HepG2 (cell line): ENCODE measurements around the gene TIPRL. TPM values are rescaled to one million over a fixed set of nuclear protein-coding genes. Genes with fewer than 3 reads are reported as not detected.

ENCODE experiments used
- ATAC-seq: fragments of 200-7000 bp; cut with Tn5 transposase; 3 replicates; pipeline ENCODE4 v1.9.1; 2020; ENCODE audit warnings: mild to moderate bottlenecking, moderate library complexity
- BruUV-seq: library from RNA; stranded (reverse); fragments of 400-500 nt; replicated peaks from 2 replicates; lab custom pipeline; 2021; lab: Mats Ljungman, UMichigan
- CTCF ChIA-PET: fragments of 300-600 bp; formaldehyde crosslinking; extraction: SDS; loops from one replicate; lab custom pipeline; 2021; ENCODE audit warnings: low total read pairs, inconsistent platforms, low intra/inter-chr PET ratio; lab: Yijun Ruan, JAX
- POLR2A ChIA-PET: fragments of 350-600 bp; sonication (Branson Sonifier 250); formaldehyde crosslinking; loops from one replicate; lab custom pipeline; 2020; ENCODE audit warnings: antibody characterized with exemption, inconsistent platforms; lab: Yijun Ruan, JAX
- DNase-seq: peaks from one replicate; pipeline ENCODE4 v3.0.0-alpha.2; 2015; ENCODE audit warnings: low spot score
- FAIRE-seq: peaks from 3 replicates; lab custom pipeline; 2011; peaks lifted over from hg19 to GRCh38; lab: Jason Lieb, UNC
- H2AFZ ChIP-seq: one replicate; pipeline ENCODE4 v1.6.1; 2011; ENCODE audit warnings: low read length, inconsistent platforms
- H3K27ac ChIP-seq: fragments of 300-600 bp; 3 replicates; pipeline ENCODE4 v1.8.0; 2011; ENCODE audit warnings: mixed run types, mild to moderate bottlenecking, mixed read lengths, low read length, inconsistent platforms; ENCODE audit not compliant: insufficient read depth; ENCODE audit errors: extremely low read length
- H3K27me3 ChIP-seq, 2 experiments: fragments of 200-600 bp in 1 of 2; 2 replicates in 1 of 2; 3 replicates in 1 of 2; pipeline versions ENCODE4 v1.6.0 to v1.8.0; 2011; ENCODE audit warnings: low read length in 2 of 2, mild to moderate bottlenecking in 2 of 2, moderate library complexity in 2 of 2, inconsistent platforms in 1 of 2; ENCODE audit not compliant: insufficient read depth in 2 of 2, control insufficient read depth in 1 of 2
- H3K36me3 ChIP-seq, 2 experiments: fragments of 200-600 bp in 1 of 2; replicated peaks in 1 of 2; 2 replicates in 1 of 2; 3 replicates in 1 of 2; pipeline versions ENCODE4 v1.5.1 to v1.8.0; 2011; ENCODE audit warnings: low read length in 2 of 2, inconsistent platforms in 1 of 2; ENCODE audit not compliant: insufficient read depth in 2 of 2, control insufficient read depth in 1 of 2
- H3K4me1 ChIP-seq: 2 replicates; pipeline ENCODE4 v1.5.1; 2012; ENCODE audit warnings: low read length, inconsistent platforms; ENCODE audit not compliant: insufficient read depth
- H3K4me2 ChIP-seq: 2 replicates; pipeline ENCODE4 v1.6.0; 2011; ENCODE audit warnings: low read depth, low read length, inconsistent platforms
- H3K4me3 ChIP-seq, 3 experiments: fragments of 200-600 bp in 1 of 3; sonication (generic), shearing (Covaris generic) in 1 of 3; replicated peaks in 1 of 3; 2 replicates each; pipeline ENCODE4 v1.5.1; 2011 to 2016; ENCODE audit warnings: low read length in 3 of 3, inconsistent platforms in 2 of 3, low read depth in 2 of 3, mild to moderate bottlenecking in 2 of 3, control low read depth in 1 of 3, mixed read lengths in 1 of 3; ENCODE audit not compliant: insufficient read depth in 1 of 3
- H3K79me2 ChIP-seq: one replicate; pipeline ENCODE4 v1.6.1; 2011; ENCODE audit warnings: low read length, inconsistent platforms; ENCODE audit not compliant: insufficient read depth
- H3K9ac ChIP-seq: 2 replicates; pipeline ENCODE4 v1.6.0; 2011; ENCODE audit warnings: mild to moderate bottlenecking, low read depth, low read length, inconsistent platforms; ENCODE audit not compliant: insufficient read depth
- H3K9me3 ChIP-seq: 2 replicates; pipeline ENCODE4 v1.5.1; 2012; ENCODE audit warnings: mild to moderate bottlenecking, low read length
- H4K20me1 ChIP-seq: 2 replicates; pipeline ENCODE4 v1.6.0; 2011; ENCODE audit warnings: inconsistent platforms, mild to moderate bottlenecking, low read length, moderate library complexity; ENCODE audit not compliant: insufficient read depth
- CHD2 ChIP-seq: IDR thresholded peaks from 2 replicates; pipeline ENCODE4 v1.6.1; 2011; ENCODE audit warnings: low read depth, low read length, improper control_type of control experiment
- HHEX ChIP-seq: IDR thresholded peaks from 2 replicates; pipeline ENCODE4 v1.6.1; 2016; ENCODE audit warnings: control low read depth
- MAF1 ChIP-seq: sonication (generic); formaldehyde crosslinking; IDR thresholded peaks from 2 replicates; pipeline ENCODE4 v1.5.0; 2020; ENCODE audit warnings: missing genetic modification reagents, borderline replicate concordance
- NAIF1 ChIP-seq: sonication (generic); formaldehyde crosslinking; IDR thresholded peaks from 2 replicates; pipeline ENCODE4 v1.5.0; 2020; ENCODE audit warnings: mild to moderate bottlenecking, missing genetic modification reagents, borderline replicate concordance
- NR2F1 ChIP-seq, 2 experiments: fragments of 450-650 bp in 1 of 2; formaldehyde crosslinking in 1 of 2; IDR thresholded peaks; 2 replicates each; pipeline versions ENCODE4 v1.5.0 to v1.6.1; 2016 to 2020; ENCODE audit warnings: mild to moderate bottlenecking in 1 of 2, missing compliant biosample characterization in 1 of 2, missing genetic modification reagents in 1 of 2, moderate library complexity in 1 of 2
- SAFB2 ChIP-seq: sonication (generic); formaldehyde crosslinking; IDR thresholded peaks from 2 replicates; pipeline ENCODE4 v1.5.1; 2020; ENCODE audit warnings: missing genetic modification reagents, low read depth, mild to moderate bottlenecking, borderline replicate concordance
- ZNF431 ChIP-seq: sonication (generic); formaldehyde crosslinking; IDR thresholded peaks from 2 replicates; pipeline ENCODE4 v1.9.0; 2022; ENCODE audit warnings: missing genetic modification reagents, low read depth, mild to moderate bottlenecking, borderline replicate concordance
- ZNF496 ChIP-seq: sonication (generic); formaldehyde crosslinking; IDR thresholded peaks from 2 replicates; pipeline ENCODE4 v1.8.1; 2023; ENCODE audit warnings: mild to moderate bottlenecking, moderate library complexity, missing genetic modification reagents; ENCODE audit not compliant: insufficient replicate concordance
- ZNF644 ChIP-seq: IDR thresholded peaks from 2 replicates; pipeline ENCODE4 v1.6.1; 2016; ENCODE audit warnings: low read depth
- ZNF713 ChIP-seq: sonication (generic); formaldehyde crosslinking; IDR thresholded peaks from 2 replicates; pipeline ENCODE4 v1.4.0; 2020; ENCODE audit warnings: mild to moderate bottlenecking, missing genetic modification reagents
- ZNF775 ChIP-seq: sonication (generic); formaldehyde crosslinking; IDR thresholded peaks from 2 replicates; pipeline ENCODE4 v1.4.0; 2020; ENCODE audit warnings: missing genetic modification reagents, mild to moderate bottlenecking, moderate library complexity, borderline replicate concordance
- WGBS: methylation state at CpG from one replicate; pipeline ENCODE4 v1.1.6; 2017; ENCODE audit warnings: low lambda C conversion rate; 5-methylcytosine and 5-hydroxymethylcytosine counted together
- in situ Hi-C: cut with HindIII; loops from 2 replicates; pipeline ENCODE4 v1.10.0; 2017; ENCODE audit warnings: low pct_unique_long_range_greater_than_20kb; ENCODE audit not compliant: extremely low pct_ligation_motif_present
- intact Hi-C: fragments of 100-400 bp; cut with micrococcal nuclease; formaldehyde crosslinking; loops from one replicate; pipeline ENCODE4 v1.10.0; 2022; ENCODE audit not compliant: unreplicated experiment
- polyA plus RNA-seq, 8 experiments: library from polyadenylated mRNA; depleted of rRNA in 3 of 8; stranded (reverse) in 7 of 8; unstranded in 1 of 8; fragments of >200 nt; fragmentation: Illumina TruSeq in 4 of 8; extraction: Trizol in 4 of 8; gene quantifications; 2 replicates each; pipeline versions ENCODE4 v1.2.1 to v1.2.3, GENCODE V29; 2011 to 2016; ENCODE audit warnings: low read depth in 4 of 8, missing spikeins in 1 of 8, mixed read lengths in 1 of 8; ENCODE audit not compliant: insufficient read depth in 1 of 8
- total RNA-seq, 5 experiments: library from RNA; depleted of rRNA; stranded (reverse); fragments of >200 nt; fragmentation: Illumina TruSeq; extraction: Trizol; gene quantifications; 2 replicates each; pipeline ENCODE4 v1.2.3, GENCODE V29; 2016; ENCODE audit warnings: low read depth in 1 of 5
- TF ChIP-seq, protein P1 (sequence below): sonication (generic); formaldehyde crosslinking; IDR thresholded peaks from 2 replicates; pipeline ENCODE4 v1.4.0; 2020; ENCODE audit warnings: missing genetic modification reagents, borderline replicate concordance
- TF ChIP-seq, protein P2 (sequence below): IDR thresholded peaks from 2 replicates; pipeline ENCODE4 v1.6.1; 2016; ENCODE audit warnings: missing compliant biosample characterization, missing genetic modification reagents, borderline replicate concordance

The TIPRL gene
- total and polyA plus RNA-seq, 2 of the 13 experiments (the other 11 are each of a cell fraction or from before 2014, with no cell fraction given): 10.1 to 22.8 TPM

DNA sequence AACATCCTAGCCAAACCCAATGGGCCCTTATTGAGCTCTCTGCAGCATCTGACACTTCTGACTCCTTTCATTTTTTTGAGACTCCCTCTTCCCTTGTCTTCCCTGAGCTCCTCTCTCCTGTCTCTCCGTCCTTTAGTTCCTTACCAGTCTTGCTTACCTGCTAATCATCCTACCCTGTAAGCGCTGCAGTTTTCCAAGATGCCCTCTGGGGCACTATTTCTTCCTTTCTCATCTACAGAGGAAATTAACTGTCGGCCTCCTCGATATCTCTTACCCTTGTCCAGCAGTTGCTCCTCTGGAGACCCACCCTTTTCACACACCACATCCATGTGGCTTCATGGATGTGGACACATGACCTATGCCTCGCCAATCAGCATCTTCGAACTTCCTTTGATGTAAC is 48.8 kb upstream of the TIPRL start:
- Histone ChIP-seq H3K79me2 (no peaks in the 10 kb centered on the region), H2AFZ (no peak overlapping the region), H3K4me3 (no peak overlapping the region), H3K36me3 (no peaks in the 10 kb centered on the region), H3K4me1 (peaks cover 2% of the 10 kb centered on the region; the same call in 1 of the 2 replicates), H4K20me1 (no peaks in the 10 kb centered on the region), H3K27me3 (peaks cover 0 to 11% of the 10 kb centered on the region in 2 experiments; a peak in 2 of 5 replicates), H3K4me2 (no peak overlapping the region), H3K9ac (no peak overlapping the region), H3K27ac (no peak overlapping the region), H3K9me3 (no peaks in the 10 kb centered on the region)
- no peak for FAIRE-seq
- no peak for DNase-seq
- TF ChIP-seq ZNF775 (CRISPR knock-in tag) (no peak), SAFB2 (no peak), ZNF431 (CRISPR knock-in tag) (no peak), HHEX (CRISPR knock-in tag) (no peak), ZNF644 (CRISPR knock-in tag) (no peak)
- no TSS peak for BruUV-seq
- 58% methylated on average over 6 of the region's 6 CpGs for WGBS
- ChIA-PET POLR2A (no interaction called here), CTCF (no interaction called here)
- in situ Hi-C loops (no loop called here), intact Hi-C loops (no loop called here)
- no peak for ATAC-seq

DNA sequence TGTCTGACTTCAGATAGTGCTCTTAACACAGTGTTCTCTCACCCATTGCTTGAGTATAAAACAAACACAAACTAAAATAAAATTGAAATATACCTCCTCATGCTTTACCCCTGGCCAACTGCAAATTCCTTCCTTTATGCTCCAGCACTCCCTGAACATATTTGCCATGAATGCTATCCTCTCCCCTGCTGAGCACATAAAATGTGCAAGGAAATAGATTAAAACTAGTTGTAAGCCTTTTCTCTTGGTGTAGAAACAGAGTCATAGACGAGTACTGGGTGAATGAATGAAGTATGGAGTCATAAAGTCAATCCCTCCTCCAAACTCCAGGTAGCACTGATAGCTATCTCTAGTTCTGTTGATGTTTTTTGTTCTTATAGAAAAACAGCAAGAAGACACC is 44.6 kb upstream of the TIPRL start:
- no peak overlapping the region for H3K9ac ChIP-seq
- TF ChIP-seq NR2F1 (CRISPR knock-in tag; IDR thresholded peaks at IDR 0.05) (no peak), ZNF496 (no peak), NAIF1 (no peak), CHD2 (no peak), ZNF713 (CRISPR knock-in tag) (no peak), MAF1 (CRISPR knock-in tag) (no peak)
- TF ChIP-seq, protein P1, sequence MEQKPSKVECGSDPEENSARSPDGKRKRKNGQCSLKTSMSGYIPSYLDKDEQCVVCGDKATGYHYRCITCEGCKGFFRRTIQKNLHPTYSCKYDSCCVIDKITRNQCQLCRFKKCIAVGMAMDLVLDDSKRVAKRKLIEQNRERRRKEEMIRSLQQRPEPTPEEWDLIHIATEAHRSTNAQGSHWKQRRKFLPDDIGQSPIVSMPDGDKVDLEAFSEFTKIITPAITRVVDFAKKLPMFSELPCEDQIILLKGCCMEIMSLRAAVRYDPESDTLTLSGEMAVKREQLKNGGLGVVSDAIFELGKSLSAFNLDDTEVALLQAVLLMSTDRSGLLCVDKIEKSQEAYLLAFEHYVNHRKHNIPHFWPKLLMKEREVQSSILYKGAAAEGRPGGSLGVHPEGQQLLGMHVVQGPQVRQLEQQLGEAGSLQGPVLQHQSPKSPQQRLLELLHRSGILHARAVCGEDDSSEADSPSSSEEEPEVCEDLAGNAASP (CRISPR knock-in tag): no peak
- TF ChIP-seq, protein P2, sequence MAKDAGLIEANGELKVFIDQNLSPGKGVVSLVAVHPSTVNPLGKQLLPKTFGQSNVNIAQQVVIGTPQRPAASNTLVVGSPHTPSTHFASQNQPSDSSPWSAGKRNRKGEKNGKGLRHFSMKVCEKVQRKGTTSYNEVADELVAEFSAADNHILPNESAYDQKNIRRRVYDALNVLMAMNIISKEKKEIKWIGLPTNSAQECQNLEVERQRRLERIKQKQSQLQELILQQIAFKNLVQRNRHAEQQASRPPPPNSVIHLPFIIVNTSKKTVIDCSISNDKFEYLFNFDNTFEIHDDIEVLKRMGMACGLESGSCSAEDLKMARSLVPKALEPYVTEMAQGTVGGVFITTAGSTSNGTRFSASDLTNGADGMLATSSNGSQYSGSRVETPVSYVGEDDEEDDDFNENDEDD (CRISPR knock-in tag): no peak
- TF ChIP-seq, all 625 proteins: peak for 0
- no peaks in the 10 kb centered on the region for H3K9me3 ChIP-seq
- 5% methylated on average over 1 of the region's 1 CpG for WGBS
- no peaks in the 10 kb centered on the region for H3K79me2 ChIP-seq
- intact Hi-C loops: no loop called here
- DNase-seq: no peak
- CTCF ChIA-PET: no interaction called here
- peaks cover 16% of the 10 kb centered on the region for H3K4me1 ChIP-seq
- no peaks in the 10 kb centered on the region for H4K20me1 ChIP-seq
- no peak overlapping the region for H3K27ac ChIP-seq
- in situ Hi-C loops: no loop called here
- no peak overlapping the region for H3K4me3 ChIP-seq
- BruUV-seq: no TSS peak
- no peaks in the 10 kb centered on the region for H3K36me3 ChIP-seq
- POLR2A ChIA-PET: no interaction called here
- no peak overlapping the region for H2AFZ ChIP-seq
- no peak overlapping the region for H3K4me2 ChIP-seq
- no peak for FAIRE-seq
- ATAC-seq: no peak
- H3K27me3 ChIP-seq: peaks cover 0 to 34% of the 10 kb centered on the region in 2 experiments; a peak in 4 of 5 replicates
